ENCODE measurements around the gene EGFLAM. TPM values are rescaled to one million over a fixed set of nuclear protein-coding genes. Genes with fewer than 3 reads are reported as not detected.

The EGFLAM gene
- total RNA-seq, 4 donors from 2014 or later = 6.6 to 13.6 (median 9.8) TPM

DNA sequence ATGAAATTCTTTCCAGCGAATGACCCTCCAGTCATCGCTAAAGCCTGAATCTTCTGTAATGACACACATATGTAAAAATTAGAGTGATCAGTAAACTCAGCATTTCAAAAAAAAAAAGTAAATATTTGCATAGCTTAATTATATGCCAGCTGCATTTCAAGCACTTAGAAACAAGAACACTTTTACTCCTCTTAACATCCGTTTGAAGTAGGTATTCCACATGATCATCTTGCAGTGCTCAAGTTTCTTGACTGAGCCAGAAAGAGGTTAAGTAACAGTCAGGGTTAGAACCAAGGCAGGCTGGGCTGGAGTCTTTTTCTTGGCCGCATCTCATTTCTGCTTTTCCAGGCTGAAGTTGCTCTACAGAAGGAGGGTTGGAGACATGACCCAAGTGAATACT lies 27.6 kb downstream of the EGFLAM start:
- no peak overlapping the region for H3K27ac ChIP-seq (replicated peaks in 1 of 4)
- intact Hi-C loops (cut with DNase I) = no loop called here
- no peak for DNase-seq (ENCODE audit: extremely low spot score)
- no peaks in the 10 kb centered on the region for H3K36me3 ChIP-seq
- no peak overlapping the region for H3K4me3 ChIP-seq
- WGBS = 93% methylated on average over 4 of the region's 4 CpGs
- TF ChIP-seq POLR2AphosphoS5 (IDR thresholded peaks at IDR 0.05) (no peak), POLR2A (IDR thresholded peaks at IDR 0.05; ENCODE audit: low read depth) (no peak), CTCF (IDR thresholded peaks at IDR 0.05) (no peak), EP300 (IDR thresholded peaks at IDR 0.05) (no peak)
- no peaks in the 10 kb centered on the region for H3K27me3 ChIP-seq
- H3K4me1 ChIP-seq = no peaks in the 10 kb centered on the region
- no peaks in the 10 kb centered on the region for H3K9me3 ChIP-seq

DNA sequence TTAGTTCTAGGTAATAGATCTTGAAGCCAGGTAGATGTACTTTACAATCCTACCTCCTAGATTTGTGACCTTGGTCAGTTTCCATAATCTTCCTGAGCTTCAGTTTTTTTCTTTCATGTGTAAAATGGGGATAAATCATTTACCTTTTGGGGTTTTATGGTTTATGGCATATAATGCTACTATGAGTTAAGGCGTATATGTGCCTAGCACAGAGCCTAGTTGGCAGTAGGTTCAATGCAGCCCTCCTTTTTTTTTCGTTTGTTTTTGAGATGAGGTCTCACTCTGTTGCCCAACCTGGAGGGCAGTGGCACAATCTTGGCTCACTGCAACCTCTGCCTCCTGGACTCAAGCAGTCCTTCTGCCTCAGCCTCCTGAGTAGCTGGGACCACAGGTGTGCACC lies 28.8 kb downstream of the EGFLAM start:
- Histone ChIP-seq H3K36me3 (no peaks in the 10 kb centered on the region), H3K4me3 (no peak overlapping the region), H3K27ac (replicated peaks in 1 of 4) (no peak overlapping the region), H3K4me1 (no peaks in the 10 kb centered on the region), H3K27me3 (no peaks in the 10 kb centered on the region), H3K9me3 (no peaks in the 10 kb centered on the region)
- intact Hi-C loops (cut with DNase I) = no loop called here
- TF ChIP-seq CTCF (IDR thresholded peaks at IDR 0.05) (no peak), POLR2A (IDR thresholded peaks at IDR 0.05; ENCODE audit: low read depth) (no peak), POLR2AphosphoS5 (IDR thresholded peaks at IDR 0.05) (no peak)
- 94% methylated on average over 2 of the region's 2 CpGs for WGBS
- DNase-seq (ENCODE audit: extremely low spot score) = no peak

DNA sequence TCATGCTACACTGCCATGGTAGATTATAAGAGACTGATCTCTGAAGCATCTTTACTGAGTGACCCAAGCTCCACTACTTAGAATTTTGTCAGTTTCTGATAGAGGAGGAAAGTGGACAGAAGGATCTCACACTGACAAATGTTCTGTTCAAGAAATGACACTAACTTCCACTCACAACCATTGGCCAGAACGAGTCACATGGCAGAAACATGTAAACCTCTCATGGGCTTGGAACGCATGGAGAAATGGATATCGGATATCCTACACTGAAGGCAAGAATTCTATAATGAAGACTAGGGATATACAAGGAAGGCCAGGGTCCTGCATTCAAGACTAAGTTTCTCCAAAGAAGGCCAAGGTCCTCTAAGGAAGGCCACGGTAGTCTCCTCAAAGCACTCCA lies 31.1 kb downstream of the EGFLAM start:
- intact Hi-C loops (cut with DNase I) = no loop called here
- Histone ChIP-seq H3K36me3 (no peaks in the 10 kb centered on the region), H3K9me3 (no peaks in the 10 kb centered on the region), H3K4me1 (no peaks in the 10 kb centered on the region), H3K4me3 (no peak overlapping the region), H3K27ac (replicated peaks in 1 of 4) (no peak overlapping the region), H3K27me3 (no peaks in the 10 kb centered on the region)
- peak; percentile 34 for DNase-seq (ENCODE audit: extremely low spot score)
- no peak for TF ChIP-seq POLR2AphosphoS5 (IDR thresholded peaks at IDR 0.05)
- no peak for TF ChIP-seq CTCF (IDR thresholded peaks at IDR 0.05)
- TF ChIP-seq POLR2A (IDR thresholded peaks at IDR 0.05; ENCODE audit: low read depth) = no peak
- no peak for TF ChIP-seq EP300 (IDR thresholded peaks at IDR 0.05)
- WGBS = 92% methylated on average over 4 of the region's 4 CpGs

GRCh38 chr5:38290028-38290653 lies 31.8 kb downstream of the EGFLAM start:
- DNase-seq (ENCODE audit: extremely low spot score) = peak; percentile 81
- no peak overlapping the region for H3K27ac ChIP-seq (replicated peaks in 1 of 4)
- intact Hi-C loops (cut with DNase I) = no loop called here
- TF ChIP-seq POLR2AphosphoS5 (IDR thresholded peaks at IDR 0.05) (no peak), CTCF (IDR thresholded peaks at IDR 0.05) (no peak), EP300 (IDR thresholded peaks at IDR 0.05) (no peak), POLR2A (IDR thresholded peaks at IDR 0.05; ENCODE audit: low read depth) (no peak)
- peaks cover 0 to 4% (median 0%) of the 10 kb centered on the region in 4 donors for H3K27me3 ChIP-seq
- H3K36me3 ChIP-seq = no peaks in the 10 kb centered on the region
- H3K4me3 ChIP-seq = no peak overlapping the region
- H3K9me3 ChIP-seq = no peaks in the 10 kb centered on the region
- H3K4me1 ChIP-seq = no peaks in the 10 kb centered on the region
- 79% methylated on average over 8 of the region's 8 CpGs for WGBS

DNA sequence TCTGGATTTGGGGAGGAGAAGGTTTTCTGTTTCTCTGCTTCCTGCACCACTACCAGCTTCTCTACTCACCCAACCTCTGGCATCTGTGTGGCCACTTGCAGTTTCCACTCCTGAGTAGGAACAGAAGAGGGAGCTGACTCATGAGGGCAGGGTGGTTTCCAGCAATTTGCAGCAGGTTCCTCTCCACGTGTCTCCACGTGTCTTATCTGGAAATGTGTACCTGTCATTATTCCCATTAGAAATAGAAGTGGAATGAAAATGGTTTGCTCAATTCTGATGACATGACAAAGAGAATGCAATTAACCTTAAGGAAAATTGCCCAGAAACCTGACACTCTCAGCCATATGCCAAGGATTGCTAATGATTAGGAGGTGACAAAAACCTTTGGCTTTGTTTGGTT lies 33.0 kb downstream of the EGFLAM start:
- Histone ChIP-seq H3K4me3 (no peak overlapping the region), H3K4me1 (no peaks in the 10 kb centered on the region), H3K27ac (replicated peaks in 1 of 4) (no peak overlapping the region), H3K9me3 (no peaks in the 10 kb centered on the region), H3K36me3 (no peaks in the 10 kb centered on the region), H3K27me3 (peaks cover 0 to 4% (median 0%) of the 10 kb centered on the region in 4 donors)
- TF ChIP-seq POLR2A (IDR thresholded peaks at IDR 0.05; ENCODE audit: low read depth) = no peak
- TF ChIP-seq EP300 (IDR thresholded peaks at IDR 0.05) = no peak
- TF ChIP-seq POLR2AphosphoS5 (IDR thresholded peaks at IDR 0.05) = no peak
- no peak for TF ChIP-seq CTCF (IDR thresholded peaks at IDR 0.05)
- DNase-seq (ENCODE audit: extremely low spot score) = peak; percentile 62
- intact Hi-C loops (cut with DNase I) = no loop called here
- WGBS = 60% methylated on average over 2 of the region's 2 CpGs

All from esophagus muscularis mucosa (tissue), 4 donors.